GM23338 (cell line): ENCODE measurements around the gene PIWIL4.

Experiments
- CREB1 ChIP-seq: fragments of 250-450 bp; sonication (Bioruptor Pico); IDR thresholded peaks from 2 replicates; pipeline ENCODE4 v1.5.0; 2020; ENCODE audit warnings: low read depth, mild to moderate bottlenecking, moderate library complexity
- EZH2 ChIP-seq: fragments of 200-600 bp; sonication (generic); IDR thresholded peaks from one replicate; pipeline ENCODE4 v1.8.0; 2017; ENCODE audit warnings: antibody characterized with exemption, mild to moderate bottlenecking, low read depth; ENCODE audit not compliant: unreplicated experiment
- EZH2phosphoT487 ChIP-seq: fragments of 200-600 bp; sonication (generic); IDR thresholded peaks from one replicate; pipeline ENCODE4 v1.8.1; 2018; ENCODE audit warnings: antibody characterized with exemption; ENCODE audit not compliant: unreplicated experiment
- JUNB ChIP-seq: IDR thresholded peaks from one replicate; pipeline ENCODE4 v1.6.1; 2016; ENCODE audit warnings: antibody characterized with exemption; ENCODE audit not compliant: unreplicated experiment
- NANOG ChIP-seq: IDR thresholded peaks from 2 replicates; pipeline ENCODE4 v1.6.1; 2016; ENCODE audit warnings: antibody characterized with exemption, borderline replicate concordance
- POLR2AphosphoS5 ChIP-seq: IDR thresholded peaks from 2 replicates; pipeline ENCODE4 v1.6.1; 2016; ENCODE audit warnings: antibody characterized with exemption, low read depth
- STAT1 ChIP-seq: IDR thresholded peaks from one replicate; pipeline ENCODE4 v1.6.1; 2016; ENCODE audit warnings: antibody characterized with exemption; ENCODE audit not compliant: unreplicated experiment
- ZNF331 ChIP-seq: fragments of 250-450 bp; sonication (Bioruptor Pico); IDR thresholded peaks from 2 replicates; pipeline ENCODE4 v1.5.0; 2020; ENCODE audit warnings: low read depth, mild to moderate bottlenecking, moderate library complexity
- TF ChIP-seq, protein P1 (sequence below), 2 experiments: fragments of 200-600 bp in 1 of 2; sonication (generic) in 1 of 2; conservative IDR thresholded peaks; 2 replicates each; pipeline versions ENCODE4 v1.5.1 to v1.6.1; 2016 to 2017; ENCODE audit warnings: antibody characterized with exemption in 2 of 2, low read depth in 2 of 2, mild to moderate bottlenecking in 2 of 2, moderate library complexity in 1 of 2
- TF ChIP-seq, protein P2 (sequence below): IDR thresholded peaks from one replicate; pipeline ENCODE4 v1.6.1; 2018; ENCODE audit warnings: antibody characterized with exemption; ENCODE audit not compliant: unreplicated experiment
- TF ChIP-seq, protein P3 (sequence below): IDR thresholded peaks from 2 replicates; pipeline ENCODE4 v1.6.1; 2016; ENCODE audit warnings: antibody characterized with exemption

- TF ChIP-seq, protein P1, sequence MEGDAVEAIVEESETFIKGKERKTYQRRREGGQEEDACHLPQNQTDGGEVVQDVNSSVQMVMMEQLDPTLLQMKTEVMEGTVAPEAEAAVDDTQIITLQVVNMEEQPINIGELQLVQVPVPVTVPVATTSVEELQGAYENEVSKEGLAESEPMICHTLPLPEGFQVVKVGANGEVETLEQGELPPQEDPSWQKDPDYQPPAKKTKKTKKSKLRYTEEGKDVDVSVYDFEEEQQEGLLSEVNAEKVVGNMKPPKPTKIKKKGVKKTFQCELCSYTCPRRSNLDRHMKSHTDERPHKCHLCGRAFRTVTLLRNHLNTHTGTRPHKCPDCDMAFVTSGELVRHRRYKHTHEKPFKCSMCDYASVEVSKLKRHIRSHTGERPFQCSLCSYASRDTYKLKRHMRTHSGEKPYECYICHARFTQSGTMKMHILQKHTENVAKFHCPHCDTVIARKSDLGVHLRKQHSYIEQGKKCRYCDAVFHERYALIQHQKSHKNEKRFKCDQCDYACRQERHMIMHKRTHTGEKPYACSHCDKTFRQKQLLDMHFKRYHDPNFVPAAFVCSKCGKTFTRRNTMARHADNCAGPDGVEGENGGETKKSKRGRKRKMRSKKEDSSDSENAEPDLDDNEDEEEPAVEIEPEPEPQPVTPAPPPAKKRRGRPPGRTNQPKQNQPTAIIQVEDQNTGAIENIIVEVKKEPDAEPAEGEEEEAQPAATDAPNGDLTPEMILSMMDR (conservative IDR thresholded peaks at IDR 0.05; ENCODE audit: low read depth in 2 of 2), result no peak
- TF ChIP-seq EZH2phosphoT487, result no peak
- peak; percentile 10 for TF ChIP-seq POLR2AphosphoS5
- TF ChIP-seq, protein P2, sequence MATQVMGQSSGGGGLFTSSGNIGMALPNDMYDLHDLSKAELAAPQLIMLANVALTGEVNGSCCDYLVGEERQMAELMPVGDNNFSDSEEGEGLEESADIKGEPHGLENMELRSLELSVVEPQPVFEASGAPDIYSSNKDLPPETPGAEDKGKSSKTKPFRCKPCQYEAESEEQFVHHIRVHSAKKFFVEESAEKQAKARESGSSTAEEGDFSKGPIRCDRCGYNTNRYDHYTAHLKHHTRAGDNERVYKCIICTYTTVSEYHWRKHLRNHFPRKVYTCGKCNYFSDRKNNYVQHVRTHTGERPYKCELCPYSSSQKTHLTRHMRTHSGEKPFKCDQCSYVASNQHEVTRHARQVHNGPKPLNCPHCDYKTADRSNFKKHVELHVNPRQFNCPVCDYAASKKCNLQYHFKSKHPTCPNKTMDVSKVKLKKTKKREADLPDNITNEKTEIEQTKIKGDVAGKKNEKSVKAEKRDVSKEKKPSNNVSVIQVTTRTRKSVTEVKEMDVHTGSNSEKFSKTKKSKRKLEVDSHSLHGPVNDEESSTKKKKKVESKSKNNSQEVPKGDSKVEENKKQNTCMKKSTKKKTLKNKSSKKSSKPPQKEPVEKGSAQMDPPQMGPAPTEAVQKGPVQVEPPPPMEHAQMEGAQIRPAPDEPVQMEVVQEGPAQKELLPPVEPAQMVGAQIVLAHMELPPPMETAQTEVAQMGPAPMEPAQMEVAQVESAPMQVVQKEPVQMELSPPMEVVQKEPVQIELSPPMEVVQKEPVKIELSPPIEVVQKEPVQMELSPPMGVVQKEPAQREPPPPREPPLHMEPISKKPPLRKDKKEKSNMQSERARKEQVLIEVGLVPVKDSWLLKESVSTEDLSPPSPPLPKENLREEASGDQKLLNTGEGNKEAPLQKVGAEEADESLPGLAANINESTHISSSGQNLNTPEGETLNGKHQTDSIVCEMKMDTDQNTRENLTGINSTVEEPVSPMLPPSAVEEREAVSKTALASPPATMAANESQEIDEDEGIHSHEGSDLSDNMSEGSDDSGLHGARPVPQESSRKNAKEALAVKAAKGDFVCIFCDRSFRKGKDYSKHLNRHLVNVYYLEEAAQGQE, result no peak
- TF ChIP-seq, protein P3, sequence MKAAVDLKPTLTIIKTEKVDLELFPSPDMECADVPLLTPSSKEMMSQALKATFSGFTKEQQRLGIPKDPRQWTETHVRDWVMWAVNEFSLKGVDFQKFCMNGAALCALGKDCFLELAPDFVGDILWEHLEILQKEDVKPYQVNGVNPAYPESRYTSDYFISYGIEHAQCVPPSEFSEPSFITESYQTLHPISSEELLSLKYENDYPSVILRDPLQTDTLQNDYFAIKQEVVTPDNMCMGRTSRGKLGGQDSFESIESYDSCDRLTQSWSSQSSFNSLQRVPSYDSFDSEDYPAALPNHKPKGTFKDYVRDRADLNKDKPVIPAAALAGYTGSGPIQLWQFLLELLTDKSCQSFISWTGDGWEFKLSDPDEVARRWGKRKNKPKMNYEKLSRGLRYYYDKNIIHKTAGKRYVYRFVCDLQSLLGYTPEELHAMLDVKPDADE, result no peak
- TF ChIP-seq JUNB, result no peak
- no peak for TF ChIP-seq EZH2
- no peak for TF ChIP-seq STAT1
- TF ChIP-seq NANOG, result no peak
- TF ChIP-seq CREB1 (CRISPR knock-in tag), result no peak
- no peak for TF ChIP-seq ZNF331 (CRISPR knock-in tag)
These were observed 83.6 kb downstream of the PIWIL4 start for GRCh38 chr11:94650756-94651155.
